ENCODE data around the gene CYTL1.

- TF ChIP-seq MAZ (IDR thresholded peaks at IDR 0.05; ENCODE audit: borderline replicate concordance, low read depth, low read length), result no peak
- TF ChIP-seq CTCF (conservative IDR thresholded peaks at IDR 0.05; ENCODE audit: low read depth, low read length), result no peak
- no peak for TF ChIP-seq BHLHE40 (IDR thresholded peaks at IDR 0.05; ENCODE audit: low read depth, low read length)
- TF ChIP-seq SMC3 (IDR thresholded peaks at IDR 0.05; ENCODE audit: low read depth, low read length), result no peak
- no peak for TF ChIP-seq MAFK (IDR thresholded peaks at IDR 0.05; ENCODE audit: low read depth, low read length)
- no peak for TF ChIP-seq CEBPB (IDR thresholded peaks at IDR 0.05; ENCODE audit: low read depth, low read length)
Observed at GRCh38 chr4:5039800-5040199, 20.5 kb upstream of the CYTL1 start.
